Ascending aorta (tissue), 2 donors: ENCODE results near the gene UBE2QL1. TPM values are rescaled to one million over a fixed set of nuclear protein-coding genes. Genes with fewer than 3 reads are reported as not detected.

Experiments
- DNase-seq, 2 donors: peaks; one replicate each; pipeline ENCODE4 v3.0.0-alpha.2; 2019; ENCODE audit warnings: low spot score in 2 of 2
- H3K27ac ChIP-seq, 2 donors: fragments of 200-600 bp; sonication (generic); one replicate each; pipeline ENCODE4 v1.5.1; 2016 to 2017; ENCODE audit warnings: mild to moderate bottlenecking in 1 of 2
- H3K27me3 ChIP-seq: fragments of 200-600 bp; sonication (generic); one replicate; pipeline ENCODE4 v1.5.1; 2017
- H3K36me3 ChIP-seq, 2 donors: fragments of 200-600 bp; sonication (generic); one replicate each; pipeline ENCODE4 v1.5.1; 2016
- H3K4me1 ChIP-seq, 2 donors: fragments of 200-600 bp; sonication (generic); one replicate each; pipeline ENCODE4 v1.5.1; 2016 to 2017; ENCODE audit warnings: mild to moderate bottlenecking in 1 of 2
- H3K4me3 ChIP-seq, 2 donors: fragments of 200-600 bp; sonication (generic); one replicate each; pipeline ENCODE4 v1.5.1; 2016 to 2017; ENCODE audit warnings: mild to moderate bottlenecking in 1 of 2
- H3K9me3 ChIP-seq, 2 donors: fragments of 200-600 bp; sonication (generic); one replicate each; pipeline ENCODE4 v1.5.1; 2016
- CTCF ChIP-seq, 3 experiments: fragments of 200-600 bp in 2 of 3; fragments of 450-650 bp in 1 of 3; sonication (generic) in 2 of 3; IDR thresholded peaks; one replicate each; pipeline ENCODE4 v1.5.1; 2016 to 2019; ENCODE audit warnings: antibody characterized with exemption in 3 of 3, mild to moderate bottlenecking in 1 of 3, moderate library complexity in 1 of 3
- intact Hi-C: fragments of 100-400 bp; cut with DNase I; formaldehyde crosslinking; loops from one replicate; pipeline ENCODE4 v1.15.1; 2023
- total RNA-seq: library from RNA; depleted of rRNA; stranded (reverse); fragments of >200 nt; gene quantifications from one replicate; pipeline ENCODE4 v1.1.0, GENCODE V29; 2016

Gene UBE2QL1
- total RNA-seq, 1 donor from 2014 or later: 0.85 TPM

- TF ChIP-seq CTCF (IDR thresholded peaks at IDR 0.05): no peak
- intact Hi-C loops: no loop called here
- Histone ChIP-seq H3K4me3 (no peak overlapping the region), H3K36me3 (no peaks in the 10 kb centered on the region), H3K27ac (no peak overlapping the region), H3K27me3 (no peaks in the 10 kb centered on the region), H3K9me3 (no peaks in the 10 kb centered on the region), H3K4me1 (no peaks in the 10 kb centered on the region)
- DNase-seq: no peak
These were observed 53.0 kb downstream of the UBE2QL1 start for GRCh38 chr5:6501701-6502100.

- Histone ChIP-seq H3K4me3 (no peak overlapping the region), H3K36me3 (no peaks in the 10 kb centered on the region), H3K27ac (no peak overlapping the region), H3K27me3 (no peaks in the 10 kb centered on the region), H3K4me1 (no peaks in the 10 kb centered on the region), H3K9me3 (no peaks in the 10 kb centered on the region)
- DNase-seq: no peak
- intact Hi-C loops: no loop called here
- TF ChIP-seq CTCF (IDR thresholded peaks at IDR 0.05): no peak
These were observed 53.8 kb downstream of the UBE2QL1 start for GRCh38 chr5:6502421-6502820.

GRCh38 chr5:6503342-6503741 lies 54.7 kb downstream of the UBE2QL1 start:
- H3K27me3 ChIP-seq: no peaks in the 10 kb centered on the region
- no peaks in the 10 kb centered on the region for H3K36me3 ChIP-seq
- DNase-seq: no peak
- H3K4me1 ChIP-seq: no peaks in the 10 kb centered on the region
- TF ChIP-seq CTCF (IDR thresholded peaks at IDR 0.05): no peak
- H3K27ac ChIP-seq: no peak overlapping the region
- no peak overlapping the region for H3K4me3 ChIP-seq
- intact Hi-C loops: no loop called here
- H3K9me3 ChIP-seq: no peaks in the 10 kb centered on the region

- Histone ChIP-seq H3K27ac (no peak overlapping the region), H3K4me3 (no peak overlapping the region), H3K9me3 (no peaks in the 10 kb centered on the region), H3K36me3 (no peaks in the 10 kb centered on the region), H3K4me1 (no peaks in the 10 kb centered on the region), H3K27me3 (no peaks in the 10 kb centered on the region)
- no peak for TF ChIP-seq CTCF (IDR thresholded peaks at IDR 0.05)
- DNase-seq: no peak
- intact Hi-C loops: no loop called here
These were observed 56.2 kb downstream of the UBE2QL1 start for GRCh38 chr5:6504677-6505415.

- intact Hi-C loops: no loop called here
- DNase-seq: no peak
- no peaks in the 10 kb centered on the region for H3K9me3 ChIP-seq
- H3K4me1 ChIP-seq: no peaks in the 10 kb centered on the region
- H3K27ac ChIP-seq: no peak overlapping the region
- H3K27me3 ChIP-seq: no peaks in the 10 kb centered on the region
- TF ChIP-seq CTCF (IDR thresholded peaks at IDR 0.05): no peak
- H3K4me3 ChIP-seq: no peak overlapping the region
- no peaks in the 10 kb centered on the region for H3K36me3 ChIP-seq
These were observed 56.7 kb downstream of the UBE2QL1 start for GRCh38 chr5:6505416-6505755.
